Stimulated activated effector memory CD8-positive, alpha-beta T cell treated with anti-CD3 and anti-CD28 coated beads, Interleukin-12 subunit alpha, Interleukin-12 subunit beta, amount 100 ng/mL, for 72 hours (primary cell): ENCODE measurements around the gene ST6GAL1.
"Not testable (repeated sequence)": the region's sequence is repeated elsewhere in the genome, so short reads cannot be mapped to it uniquely, and the experiment has no call there.

Experiments
- ATAC-seq: fragments of 150-1000 bp; cut with Tn5 transposase; 2 replicates; pipeline ENCODE4 v1.10.0; 2021
- DNase-seq, 2 donors: peaks; one replicate each; pipeline ENCODE4 v3.0.0; 2021 to 2022; ENCODE audit warnings: low spot score in 2 of 2
- H3K27ac Mint-ChIP-seq: one replicate; pipeline ENCODE4 v1.8.0; 2022; ENCODE audit warnings: mild to moderate bottlenecking, mixed read lengths
- H3K36me3 Mint-ChIP-seq: one replicate; pipeline ENCODE4 v1.8.0; 2022; ENCODE audit warnings: mild to moderate bottlenecking, mixed read lengths
- H3K4me1 Mint-ChIP-seq: one replicate; pipeline ENCODE4 v1.8.0; 2022; ENCODE audit warnings: mixed read lengths
- H3K4me3 Mint-ChIP-seq: one replicate; pipeline ENCODE4 v1.8.0; 2022; ENCODE audit warnings: mild to moderate bottlenecking, mixed read lengths
- H3K9me3 Mint-ChIP-seq: one replicate; pipeline ENCODE4 v1.8.0; 2022; ENCODE audit warnings: mixed read lengths

ST6GAL1 gene

GRCh38 chr3:186985661-186986364, 55.5 kb downstream of the ST6GAL1 start:
- no peaks in the 10 kb centered on the region for H3K9me3 Mint-ChIP-seq
- peaks cover 67% of the 10 kb centered on the region for H3K36me3 Mint-ChIP-seq
- peaks cover 54% of the 10 kb centered on the region for H3K4me1 Mint-ChIP-seq
- ATAC-seq (no peak), DNase-seq (no peak)
- H3K27ac Mint-ChIP-seq = no peak overlapping the region
- H3K4me3 Mint-ChIP-seq = no peak overlapping the region

DNA sequence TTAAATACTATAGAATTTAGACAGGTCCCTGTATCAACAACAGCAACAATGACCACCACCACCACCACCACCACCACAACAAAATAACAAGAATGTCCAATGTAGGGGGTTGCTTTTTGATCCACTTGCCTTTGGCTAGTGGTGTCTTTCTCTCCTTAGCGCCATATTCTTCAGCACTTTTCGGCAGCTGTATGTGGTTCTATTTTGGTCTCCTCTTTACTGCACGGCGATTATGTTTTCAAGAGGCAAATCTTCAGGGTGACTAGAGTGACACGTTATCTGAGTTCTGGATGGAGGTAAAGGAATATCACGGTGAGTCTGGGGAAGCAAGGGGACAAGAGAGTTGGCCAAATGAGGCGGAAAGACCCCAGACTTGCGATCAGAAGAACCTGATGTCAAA, 56.1 kb downstream of the ST6GAL1 start:
- no peaks in the 10 kb centered on the region for H3K9me3 Mint-ChIP-seq
- peaks cover 56% of the 10 kb centered on the region for H3K4me1 Mint-ChIP-seq
- peak overlapping the region; percentile 38 for H3K27ac Mint-ChIP-seq
- peaks cover 68% of the 10 kb centered on the region for H3K36me3 Mint-ChIP-seq
- ATAC-seq (no peak), DNase-seq (no peak)
- H3K4me3 Mint-ChIP-seq = no peak overlapping the region

- Mint-ChIP-seq H3K4me1 (peaks cover 61% of the 10 kb centered on the region), H3K27ac (peak overlapping the region; percentile 38), H3K4me3 (no peak overlapping the region), H3K9me3 (no peaks in the 10 kb centered on the region), H3K36me3 (peaks cover 72% of the 10 kb centered on the region)
- DNase-seq (no peak), ATAC-seq (no peak)
Measured at GRCh38 chr3:186986816-186987215, 56.5 kb downstream of the ST6GAL1 start.

GRCh38 chr3:186988806-186989205, 58.5 kb downstream of the ST6GAL1 start:
- ATAC-seq = peak; percentile 78
- H3K4me3 Mint-ChIP-seq = no peak overlapping the region
- peak overlapping the region; percentile 41 for H3K27ac Mint-ChIP-seq
- H3K36me3 Mint-ChIP-seq = peaks cover 74% of the 10 kb centered on the region
- peaks cover 57% of the 10 kb centered on the region for H3K4me1 Mint-ChIP-seq
- H3K9me3 Mint-ChIP-seq = no peaks in the 10 kb centered on the region
- DNase-seq = no peak

DNA sequence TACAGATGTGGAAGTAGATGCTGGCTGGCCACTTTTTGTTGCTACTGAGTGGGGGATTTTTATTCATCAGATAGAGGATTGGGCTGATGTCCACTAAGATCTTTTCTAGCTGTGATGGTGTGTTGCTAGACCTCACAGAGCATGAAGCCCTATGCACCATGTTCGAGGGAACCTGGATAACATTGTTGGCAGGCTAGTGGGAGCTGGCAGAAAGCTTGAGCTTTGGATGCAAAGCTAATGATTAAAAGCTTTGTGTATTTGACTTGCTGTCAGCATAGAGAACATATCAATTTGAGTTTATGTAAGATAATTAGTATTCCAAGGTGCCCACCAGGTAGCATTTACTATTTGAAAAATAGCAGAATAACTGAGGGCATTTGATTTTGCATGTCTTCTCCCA, 59.1 kb downstream of the ST6GAL1 start:
- Mint-ChIP-seq H3K4me1 (peaks cover 57% of the 10 kb centered on the region), H3K27ac (peak overlapping the region; percentile 41), H3K4me3 (no peak overlapping the region), H3K36me3 (peaks cover 74% of the 10 kb centered on the region), H3K9me3 (no peaks in the 10 kb centered on the region)
- DNase-seq (no peak), ATAC-seq (no peak)

DNA sequence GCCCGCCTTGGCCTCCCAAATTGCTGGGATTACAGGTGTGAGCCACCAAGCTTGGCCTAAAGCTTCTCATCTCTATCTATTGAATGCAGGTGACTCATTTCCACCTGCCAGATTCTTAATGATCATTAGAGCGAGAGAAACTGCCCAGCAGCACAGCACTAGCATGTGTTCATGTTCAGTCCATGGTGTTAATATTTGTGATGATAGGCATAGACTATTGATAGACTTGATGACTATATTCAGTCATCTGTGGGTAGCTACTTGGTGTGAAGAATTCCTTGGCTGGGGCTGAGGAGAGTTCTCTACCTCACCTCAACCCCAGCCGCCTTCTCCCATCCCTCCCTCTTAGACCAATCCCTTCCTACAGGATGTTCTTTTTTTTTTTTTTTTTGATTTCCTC, 60.0 kb downstream of the ST6GAL1 start:
- Mint-ChIP-seq H3K27ac (peak overlapping the region; percentile 80), H3K9me3 (no peaks in the 10 kb centered on the region), H3K4me3 (no peak overlapping the region), H3K4me1 (peaks cover 55% of the 10 kb centered on the region), H3K36me3 (peaks cover 69% of the 10 kb centered on the region)
- ATAC-seq (no peak), DNase-seq (no peak)

- Mint-ChIP-seq H3K27ac (peak overlapping the region; percentile 80), H3K36me3 (peaks cover 63% of the 10 kb centered on the region), H3K9me3 (no peaks in the 10 kb centered on the region), H3K4me1 (peaks cover 55% of the 10 kb centered on the region), H3K4me3 (no peak overlapping the region)
- ATAC-seq = no peak
- no peak for DNase-seq
Measured at GRCh38 chr3:186990878-186991308, 60.6 kb downstream of the ST6GAL1 start.

DNA sequence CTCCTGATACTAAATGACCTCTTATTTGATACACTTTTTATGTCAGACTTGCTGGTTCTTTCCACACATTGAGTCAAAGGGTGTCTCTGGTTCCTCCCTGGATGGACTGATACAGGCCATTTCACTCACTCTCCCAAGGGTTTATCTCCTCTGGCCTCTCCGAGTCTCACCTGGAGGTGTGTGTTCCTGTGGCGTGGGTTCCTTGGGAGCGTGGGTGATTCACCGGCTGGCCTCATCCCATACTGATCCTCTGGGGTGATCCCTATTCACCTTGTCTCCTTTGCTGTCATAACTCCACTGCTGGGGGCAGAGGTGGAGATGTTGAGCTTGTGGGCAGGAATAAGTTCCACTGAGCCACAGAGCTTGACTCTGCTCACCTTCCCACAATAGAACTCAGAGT, 61.1 kb downstream of the ST6GAL1 start:
- Mint-ChIP-seq H3K4me1 (peaks cover 58% of the 10 kb centered on the region), H3K9me3 (no peaks in the 10 kb centered on the region), H3K4me3 (no peak overlapping the region), H3K27ac (peak overlapping the region; percentile 80), H3K36me3 (peaks cover 62% of the 10 kb centered on the region)
- DNase-seq (no peak), ATAC-seq (no peak)

DNA sequence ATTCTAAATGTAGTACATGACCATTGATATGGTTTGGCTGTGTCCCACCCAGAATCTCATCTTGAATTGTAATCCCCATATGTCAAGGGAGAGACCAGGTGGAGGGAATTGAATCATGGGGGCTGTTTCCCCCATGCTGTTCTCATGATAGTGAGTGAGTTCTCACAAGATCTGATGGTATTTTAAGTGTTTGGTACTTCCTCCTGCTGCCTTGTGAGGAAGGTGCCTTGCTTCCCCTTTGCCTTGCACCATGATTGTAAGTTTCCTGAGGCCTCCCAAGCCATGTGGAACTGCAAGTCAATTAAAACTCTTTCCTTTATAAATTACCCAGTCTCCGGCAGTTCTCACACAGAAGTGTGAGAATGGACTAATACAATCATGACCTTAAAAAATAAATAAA, 61.8 kb downstream of the ST6GAL1 start:
- not testable (repeated sequence) for ATAC-seq, H3K9me3 Mint-ChIP-seq, H3K4me3 Mint-ChIP-seq, DNase-seq
- Mint-ChIP-seq H3K27ac (peak overlapping the region; percentile 77), H3K4me1 (peaks cover 61% of the 10 kb centered on the region), H3K36me3 (peaks cover 64% of the 10 kb centered on the region)

DNA sequence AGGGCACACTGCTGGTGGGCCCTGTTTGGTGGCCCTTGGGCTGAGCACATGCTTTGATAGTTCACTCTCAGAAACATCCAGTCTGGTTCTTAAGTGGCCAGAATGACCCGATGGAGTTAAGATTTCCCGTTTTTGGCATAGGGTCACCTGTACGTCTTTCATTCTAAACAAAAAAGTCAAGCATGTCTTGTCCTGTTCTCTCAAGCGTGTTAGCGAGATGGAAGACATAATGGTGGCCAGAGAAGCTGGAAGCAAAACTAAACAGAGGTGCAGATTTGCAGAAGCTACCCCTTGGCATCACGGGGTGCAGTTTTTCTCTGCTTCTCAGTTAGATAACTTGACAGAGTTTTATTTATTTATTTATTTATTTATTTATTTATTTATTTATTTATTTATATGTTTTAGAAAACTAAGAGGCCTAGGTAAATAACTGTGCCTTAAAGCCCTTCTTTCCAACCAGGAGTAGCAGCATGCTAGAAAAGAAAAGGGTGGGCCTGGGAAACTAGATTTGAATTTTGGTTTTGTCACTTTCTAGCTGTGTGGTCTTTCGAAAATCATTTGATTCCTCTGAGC, 63.0 kb downstream of the ST6GAL1 start:
- H3K27ac Mint-ChIP-seq = peak overlapping the region; percentile 60
- H3K9me3 Mint-ChIP-seq = no peaks in the 10 kb centered on the region
- peaks cover 68% of the 10 kb centered on the region for H3K4me1 Mint-ChIP-seq
- no peak overlapping the region for H3K4me3 Mint-ChIP-seq
- ATAC-seq (no peak), DNase-seq (no peak)
- H3K36me3 Mint-ChIP-seq = peaks cover 66% of the 10 kb centered on the region

DNA sequence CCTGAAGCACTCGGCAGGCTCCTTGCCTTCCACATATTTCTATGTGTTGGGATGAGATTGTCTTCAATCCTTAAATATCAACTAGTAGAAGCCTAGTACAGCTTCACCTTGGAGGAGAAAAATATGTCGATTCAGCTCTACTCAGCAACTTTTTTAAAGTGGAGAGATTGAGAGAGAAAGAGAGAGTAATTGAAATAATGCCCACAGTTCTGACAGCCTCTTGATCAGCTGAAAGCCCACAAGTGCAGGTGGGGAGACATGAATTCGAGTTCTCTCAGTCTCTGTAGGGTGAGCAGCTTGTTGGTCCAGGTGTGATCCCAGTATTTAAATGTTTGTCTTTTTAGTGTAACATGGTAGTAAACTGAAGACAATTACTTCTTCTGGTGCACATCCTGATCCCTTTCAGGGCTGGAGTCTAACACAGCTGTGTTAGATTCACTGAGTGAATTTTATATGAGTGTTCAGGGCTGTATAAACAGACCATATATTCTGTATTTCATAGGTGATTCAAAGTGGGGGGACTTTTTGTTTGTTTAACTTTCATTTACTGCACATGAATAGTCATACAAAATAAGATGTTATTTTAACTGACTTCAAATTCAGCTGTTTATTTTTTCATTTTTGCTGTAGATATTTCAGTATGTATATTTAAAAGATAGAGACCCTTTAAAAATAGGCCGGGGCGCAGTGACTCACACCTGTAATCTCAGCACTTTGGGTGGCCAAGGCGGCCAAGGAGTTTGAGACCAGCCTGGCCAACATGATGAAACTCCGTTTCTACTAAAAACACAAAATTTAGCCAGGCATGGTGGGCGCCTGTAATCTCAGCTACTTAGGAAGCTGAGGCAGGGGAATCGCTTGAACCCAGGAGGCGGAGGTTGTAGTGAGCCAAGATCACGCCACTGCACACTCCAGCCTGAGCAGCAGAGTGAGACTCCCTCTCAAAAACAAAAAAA, 64.0 kb downstream of the ST6GAL1 start:
- peaks cover 60% of the 10 kb centered on the region for H3K4me1 Mint-ChIP-seq
- H3K36me3 Mint-ChIP-seq = peaks cover 59% of the 10 kb centered on the region
- peak overlapping the region; percentile 60 for H3K27ac Mint-ChIP-seq
- H3K9me3 Mint-ChIP-seq = no peaks in the 10 kb centered on the region
- DNase-seq = no peak
- ATAC-seq = no peak
- H3K4me3 Mint-ChIP-seq = no peak overlapping the region

GRCh38 chr3:186996356-186996755, 66.0 kb downstream of the ST6GAL1 start:
- Mint-ChIP-seq H3K4me1 (peaks cover 66% of the 10 kb centered on the region), H3K36me3 (peaks cover 59% of the 10 kb centered on the region), H3K4me3 (no peak overlapping the region), H3K9me3 (no peaks in the 10 kb centered on the region), H3K27ac (peak overlapping the region; percentile 20)
- ATAC-seq = no peak
- no peak for DNase-seq

DNA sequence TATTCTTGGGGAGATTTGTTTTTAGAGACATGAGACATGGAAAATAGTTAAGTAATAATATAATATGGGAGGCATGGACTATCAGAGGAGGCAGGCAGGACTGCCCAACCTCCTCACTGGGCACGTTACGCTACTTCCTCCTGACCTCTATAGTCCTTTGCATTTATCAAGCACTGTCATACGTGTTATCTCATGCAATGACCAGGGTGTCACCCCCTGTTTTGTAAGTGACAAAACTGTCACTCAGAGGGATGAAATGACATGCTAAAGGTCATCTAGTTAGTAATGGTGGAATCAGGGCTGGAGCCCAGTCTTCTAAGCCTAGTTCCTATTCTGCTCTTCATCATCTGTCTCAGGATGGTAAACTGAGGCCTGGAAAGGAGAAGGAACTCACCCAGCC, 66.7 kb downstream of the ST6GAL1 start:
- no peaks in the 10 kb centered on the region for H3K9me3 Mint-ChIP-seq
- ATAC-seq = peak; percentile 4
- no peak for DNase-seq
- H3K4me3 Mint-ChIP-seq = peak overlapping the region; percentile 19
- peaks cover 52% of the 10 kb centered on the region for H3K36me3 Mint-ChIP-seq
- peaks cover 61% of the 10 kb centered on the region for H3K4me1 Mint-ChIP-seq
- peak overlapping the region; percentile 20 for H3K27ac Mint-ChIP-seq

GRCh38 chr3:186997473-186997939, 67.2 kb downstream of the ST6GAL1 start:
- DNase-seq (no peak), ATAC-seq (no peak)
- no peaks in the 10 kb centered on the region for H3K9me3 Mint-ChIP-seq
- peaks cover 49% of the 10 kb centered on the region for H3K36me3 Mint-ChIP-seq
- H3K4me1 Mint-ChIP-seq = peaks cover 63% of the 10 kb centered on the region
- peak overlapping the region; percentile 20 for H3K27ac Mint-ChIP-seq
- H3K4me3 Mint-ChIP-seq = peak overlapping the region; percentile 19

DNA sequence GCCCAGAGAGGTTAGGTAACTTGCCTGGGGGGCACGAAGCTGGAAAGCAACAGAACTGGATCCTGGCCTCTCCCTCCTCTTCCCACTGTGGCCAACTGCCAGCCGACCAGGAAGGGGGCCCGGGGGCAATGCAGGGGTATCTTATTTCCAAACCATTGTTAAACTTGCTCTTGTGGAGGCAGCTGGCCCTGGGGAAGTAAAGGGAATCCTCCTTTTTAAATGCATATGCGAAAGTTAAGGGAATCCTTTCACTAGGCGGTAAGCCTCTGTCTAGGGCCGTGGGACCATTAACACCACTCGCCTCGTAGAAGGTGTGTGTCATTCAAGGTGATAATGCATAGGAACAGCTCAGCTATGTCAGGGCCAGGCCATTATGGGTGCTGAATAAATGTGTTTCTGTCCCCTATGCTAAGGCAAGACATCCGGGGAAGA, 68.6 kb downstream of the ST6GAL1 start:
- H3K9me3 Mint-ChIP-seq = peaks cover 2% of the 10 kb centered on the region
- no peak overlapping the region for H3K4me3 Mint-ChIP-seq
- no peak for DNase-seq
- H3K4me1 Mint-ChIP-seq = peaks cover 70% of the 10 kb centered on the region
- peaks cover 45% of the 10 kb centered on the region for H3K36me3 Mint-ChIP-seq
- no peak overlapping the region for H3K27ac Mint-ChIP-seq
- no peak for ATAC-seq
